Activated CD4-positive, alpha-beta T cell treated with anti-CD3 and anti-CD28 coated beads, Interleukin-2, amount 50 U/mL, for 16 hours (primary cell): ENCODE data around the gene RER1.

Source experiments
- DNase-seq: peaks from one replicate; pipeline ENCODE4 v3.0.0-alpha.2; 2020

Gene RER1

DNA sequence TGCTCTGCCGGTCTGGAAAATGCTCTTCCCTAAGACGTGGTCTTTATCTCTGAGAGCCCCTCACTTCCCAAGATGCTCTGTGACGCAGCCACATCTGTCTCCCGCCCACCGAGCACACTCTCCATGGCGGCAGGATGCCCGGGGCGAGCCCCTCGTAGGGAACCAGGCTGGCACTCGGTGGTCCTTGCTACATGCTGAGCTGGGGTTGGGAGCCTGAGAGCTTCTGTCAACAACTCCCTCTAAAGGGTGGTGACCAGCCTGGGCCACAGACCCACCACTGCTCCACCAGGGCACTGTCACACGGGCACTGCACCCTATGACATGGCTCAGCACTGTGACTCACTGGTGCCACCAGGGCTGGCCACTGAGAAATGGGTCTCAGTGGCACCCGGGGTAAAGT is 18.1 kb downstream of the RER1 start:
- DNase-seq: no peak

DNA sequence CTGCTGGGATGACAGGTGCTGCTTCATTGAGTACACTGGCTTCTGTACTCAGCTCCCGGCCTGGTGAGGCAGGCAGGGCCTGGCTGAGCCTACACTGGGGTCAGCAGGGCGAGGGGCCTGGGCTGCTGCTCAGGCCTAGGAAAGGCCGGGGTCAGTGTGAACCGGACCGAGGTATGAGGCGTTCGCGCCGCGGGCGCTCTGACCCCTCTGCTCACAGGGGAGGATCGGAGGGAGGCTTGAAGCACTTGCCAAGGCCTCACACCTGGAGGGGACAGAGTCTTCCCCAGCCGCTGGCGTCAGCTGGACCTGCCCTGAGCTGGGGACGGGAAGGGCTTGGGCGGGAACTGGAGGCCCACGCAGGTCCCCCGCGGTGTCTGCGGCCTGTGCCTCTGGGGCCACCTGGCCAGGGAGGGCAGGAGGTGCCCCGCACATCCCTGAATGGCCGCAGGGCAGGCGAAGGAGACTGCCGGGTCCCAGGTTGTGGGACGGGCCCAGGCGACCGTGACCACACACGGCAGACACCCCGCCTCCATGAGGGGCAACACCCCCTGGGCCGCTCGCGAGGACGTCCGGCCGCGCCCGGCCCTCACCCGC is 20.3 kb downstream of the RER1 start:
- peak; percentile 30 for DNase-seq

DNA sequence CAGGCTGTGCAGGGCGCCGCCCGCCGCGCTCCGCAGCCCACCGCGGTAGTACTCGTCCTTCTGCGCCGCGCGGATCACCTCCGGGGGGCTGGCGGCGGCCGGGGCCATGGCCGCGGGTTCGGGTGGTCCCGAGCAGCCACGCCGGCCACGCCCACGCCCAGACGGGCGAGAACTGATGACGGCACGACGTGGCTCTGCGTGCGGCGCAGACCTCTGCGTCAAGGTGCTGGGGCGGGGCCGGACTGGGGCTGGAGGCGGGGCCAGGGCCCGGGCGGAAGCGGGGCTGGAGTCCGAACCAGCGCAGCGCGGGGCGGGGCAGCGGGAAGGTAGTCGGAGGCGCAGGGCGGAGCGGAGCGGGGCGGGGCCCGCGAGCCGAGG is 20.7 kb downstream of the RER1 start, which contains the start of gene PEX10:
PEX10 (minus strand) TSS at position 170 of the 378 bp plus-strand sequence; CDS start at position 108, 62 bp downstream.
- peak; percentile 99 for DNase-seq

DNA sequence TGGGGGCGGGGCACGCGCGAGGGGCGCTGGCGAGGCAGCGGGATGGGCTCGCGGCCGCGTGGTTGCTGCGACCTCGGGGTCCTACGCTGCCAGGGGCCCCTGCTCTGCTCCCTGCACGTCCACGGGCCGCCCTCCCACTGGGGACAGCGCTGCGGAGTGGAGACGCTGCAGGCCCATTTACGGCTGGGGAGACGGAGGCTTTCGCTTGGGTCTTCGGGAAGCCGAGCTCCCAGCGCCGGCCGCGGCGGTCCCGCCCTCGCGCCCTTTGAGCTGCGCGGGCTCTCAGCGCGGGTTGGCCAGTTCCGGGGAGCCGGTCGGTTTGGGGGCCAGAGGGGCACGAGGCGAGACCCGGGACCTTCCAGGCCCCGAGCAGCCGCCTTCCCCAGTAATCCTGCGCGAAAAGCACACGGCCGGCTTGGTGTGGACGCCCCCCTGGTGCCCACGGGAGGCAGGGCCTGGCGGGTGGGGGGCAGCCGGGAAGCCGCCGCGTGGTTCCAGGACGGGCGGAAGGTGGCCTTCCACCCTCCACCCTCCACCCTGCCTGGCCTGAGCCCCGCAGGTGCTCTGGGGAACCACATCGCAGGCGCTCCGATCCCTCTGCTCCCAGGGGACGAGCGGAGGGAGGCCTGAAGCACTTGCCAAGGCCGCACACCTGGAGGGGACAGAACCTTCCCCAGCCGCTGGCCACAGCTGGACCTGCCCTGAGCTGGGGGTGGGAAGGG is 21.3 kb downstream of the RER1 start:
- no peak for DNase-seq

DNA sequence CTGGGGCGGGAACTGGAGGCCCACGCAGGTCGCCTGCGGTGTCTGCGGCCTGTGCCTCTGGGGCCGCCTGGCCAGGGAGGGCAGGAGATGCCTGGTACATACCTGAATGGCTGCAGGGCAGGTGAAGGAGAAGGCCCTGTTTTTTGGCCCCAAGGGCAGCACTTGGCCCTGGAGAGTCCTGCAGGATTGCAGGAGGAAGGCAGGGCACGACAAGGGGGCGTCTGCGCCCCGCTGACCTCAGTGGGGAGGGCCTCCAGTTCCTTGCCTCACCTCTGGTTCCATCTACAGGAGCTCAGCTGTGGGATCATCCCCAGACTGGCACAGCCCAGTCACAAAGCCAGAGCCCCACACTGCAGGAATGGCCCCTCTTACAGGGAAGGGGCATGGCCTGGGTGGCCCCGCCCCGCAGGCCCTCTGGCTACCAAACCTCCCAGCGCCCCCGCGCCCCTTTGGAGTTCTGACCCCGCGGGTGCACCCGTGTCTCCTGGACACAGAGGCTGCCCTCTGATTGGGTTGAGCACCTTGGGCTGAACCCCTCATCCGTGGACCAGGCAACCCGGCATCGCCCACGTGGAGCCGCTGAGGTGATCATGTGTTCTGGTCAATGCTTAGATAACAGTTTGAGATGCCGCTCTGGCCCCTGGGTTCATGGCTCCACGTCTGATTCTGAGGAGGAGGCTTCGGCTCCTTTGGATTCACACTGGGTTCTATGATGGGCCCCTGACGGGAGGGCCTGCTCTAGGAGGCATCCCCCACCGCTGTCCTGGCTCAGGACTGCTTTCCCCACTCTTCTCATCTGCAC is 22.1 kb downstream of the RER1 start:
- DNase-seq: peak; percentile 30

DNA sequence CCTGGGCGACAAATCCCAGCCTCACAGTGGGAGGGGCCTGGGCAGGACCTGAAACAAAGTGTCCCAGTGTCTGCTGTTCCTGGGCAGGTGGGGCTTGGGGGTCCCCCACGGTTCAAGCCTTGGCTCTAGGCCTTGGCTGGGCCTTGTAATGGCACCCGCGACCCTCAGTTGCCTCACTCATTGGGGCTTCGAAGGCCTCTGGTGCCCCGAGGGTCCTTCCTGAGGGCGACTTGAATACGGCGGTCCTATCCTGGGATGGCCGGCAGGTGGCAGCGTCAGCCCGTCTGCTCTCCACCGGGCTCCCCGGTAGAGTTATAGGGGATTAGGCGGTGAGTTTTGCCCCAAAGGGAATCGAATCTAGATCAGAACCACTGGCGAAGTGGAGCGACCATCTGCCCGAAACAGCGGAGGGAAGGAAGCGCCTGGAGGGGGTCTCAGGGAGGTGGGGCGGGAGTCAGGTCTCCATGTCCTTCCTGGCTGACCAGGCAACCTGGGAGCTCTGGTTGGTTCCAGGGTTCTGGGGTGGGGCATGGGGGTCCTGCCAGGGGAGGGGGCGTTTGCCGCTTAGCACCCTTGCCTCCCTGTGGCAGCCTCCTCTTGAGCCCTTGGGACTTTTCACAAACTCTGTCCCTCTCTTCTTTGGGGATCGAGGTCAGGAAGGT is 22.8 kb downstream of the RER1 start:
- DNase-seq: peak; percentile 79

DNA sequence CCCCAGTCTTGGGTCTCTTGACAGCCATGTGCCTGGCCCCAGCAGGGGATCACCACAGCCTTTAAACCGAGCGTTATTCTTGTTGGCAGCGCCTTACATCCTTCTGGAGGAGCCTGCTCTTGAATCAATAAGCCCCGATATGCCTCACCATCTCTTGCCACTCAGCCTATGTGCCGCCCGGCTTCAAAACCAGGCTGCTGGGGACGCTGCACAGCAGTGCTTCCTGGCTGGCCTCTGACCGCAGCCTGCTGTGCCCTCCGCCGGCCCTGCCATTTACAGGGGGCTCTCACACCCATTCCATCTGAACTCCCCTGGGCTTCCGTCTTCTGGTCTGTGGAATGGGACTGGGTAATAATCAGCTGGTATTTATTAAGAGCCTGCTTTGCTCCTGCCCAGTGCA is 23.7 kb downstream of the RER1 start:
- DNase-seq: no peak

DNA sequence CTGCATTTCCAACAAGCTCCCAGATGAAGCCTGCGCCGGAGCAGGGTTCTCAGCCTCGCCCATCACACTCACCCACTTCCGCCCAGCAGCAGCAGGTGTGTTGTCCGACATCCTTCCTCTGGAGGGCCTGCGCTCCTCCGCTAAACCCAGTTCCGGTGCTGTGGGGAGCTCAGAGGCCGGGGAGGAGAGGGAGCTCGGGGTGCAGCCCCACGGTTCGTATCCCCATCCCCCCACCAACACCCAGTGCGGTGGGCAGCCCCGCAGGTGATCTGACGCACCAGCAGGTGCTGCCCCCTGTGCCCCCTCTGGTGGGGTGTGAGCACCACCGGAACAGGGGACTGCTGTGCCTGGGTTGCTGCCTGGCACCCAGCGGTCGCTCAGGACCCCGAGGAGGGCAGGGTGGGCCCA is 24.2 kb downstream of the RER1 start:
- peak; percentile 60 for DNase-seq

DNA sequence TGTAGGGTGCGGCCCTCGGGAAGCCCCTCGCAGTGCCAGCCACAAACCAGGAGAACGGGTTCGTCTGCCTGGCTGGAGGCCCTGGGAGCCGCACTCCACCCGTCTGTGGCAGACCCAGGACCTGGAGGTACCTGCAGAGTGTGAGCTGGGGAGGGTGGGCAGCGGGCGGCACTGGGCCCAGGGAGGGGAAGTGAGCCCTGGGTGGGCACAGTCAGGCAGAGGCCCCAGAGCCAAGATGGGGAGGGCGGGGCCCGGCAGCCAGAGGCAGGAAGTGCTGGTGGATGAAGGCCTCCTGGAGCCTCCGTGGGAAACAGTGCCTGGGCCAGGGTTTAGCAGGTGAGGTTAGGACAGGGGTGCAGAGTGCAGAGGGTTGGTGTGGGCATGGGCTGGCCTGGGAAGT is 24.8 kb downstream of the RER1 start:
- DNase-seq: no peak

DNA sequence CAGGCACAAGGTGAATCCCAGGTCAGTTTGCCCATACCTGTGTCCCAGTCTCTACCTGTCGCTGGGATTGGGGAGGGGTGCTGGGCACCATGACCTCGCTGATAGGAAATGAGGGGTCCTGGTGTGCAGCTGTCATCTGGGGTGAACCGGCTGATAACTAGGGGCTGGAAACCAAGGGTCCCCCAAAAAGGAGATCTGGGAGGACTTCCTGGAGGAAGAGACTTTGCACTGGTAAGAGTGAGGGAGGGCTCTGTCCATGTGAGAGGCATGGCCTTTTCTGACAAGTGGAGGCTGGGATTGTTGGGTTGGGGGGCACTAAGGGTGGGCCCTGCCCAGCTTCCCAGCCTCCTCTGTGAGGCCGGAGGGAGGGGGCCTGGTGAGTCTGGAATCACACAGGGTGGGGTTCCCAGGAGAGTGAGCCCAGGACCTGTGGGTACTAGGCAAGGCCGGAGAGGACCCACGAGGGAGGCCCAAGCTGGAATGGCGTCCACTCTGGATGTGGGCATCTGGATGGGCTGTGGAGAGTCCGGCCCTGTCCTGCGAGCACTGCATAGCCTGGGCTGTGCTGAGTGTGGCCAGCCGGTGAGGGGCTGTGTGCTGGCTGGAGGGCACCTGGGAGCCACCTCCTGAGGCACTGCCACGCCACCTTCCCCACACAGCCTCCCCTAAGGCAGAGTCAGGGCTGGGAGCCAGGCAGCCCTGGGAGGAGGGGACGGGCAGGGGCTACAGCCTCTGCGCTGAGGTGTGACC is 25.6 kb downstream of the RER1 start:
- DNase-seq: no peak

DNA sequence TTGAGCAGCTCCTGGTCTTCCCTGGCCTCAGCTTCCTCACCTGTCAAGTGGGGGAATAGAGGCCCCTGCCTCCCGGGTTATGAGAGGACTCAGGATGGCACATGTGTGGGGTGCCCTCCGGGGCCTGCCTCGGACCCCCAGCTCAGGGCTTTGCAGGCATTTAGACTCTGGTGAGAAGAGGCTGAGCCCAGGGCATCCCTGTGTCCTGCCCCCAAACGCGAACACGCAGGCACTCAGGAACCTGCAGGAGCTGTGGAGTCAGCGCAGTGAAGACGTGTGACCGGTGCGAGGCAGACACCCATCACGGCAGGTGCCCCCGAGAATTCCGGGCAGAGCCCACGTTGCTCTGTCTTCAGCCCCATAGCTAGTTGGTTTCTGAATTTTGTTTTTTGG is 26.2 kb downstream of the RER1 start:
- DNase-seq: no peak

DNA sequence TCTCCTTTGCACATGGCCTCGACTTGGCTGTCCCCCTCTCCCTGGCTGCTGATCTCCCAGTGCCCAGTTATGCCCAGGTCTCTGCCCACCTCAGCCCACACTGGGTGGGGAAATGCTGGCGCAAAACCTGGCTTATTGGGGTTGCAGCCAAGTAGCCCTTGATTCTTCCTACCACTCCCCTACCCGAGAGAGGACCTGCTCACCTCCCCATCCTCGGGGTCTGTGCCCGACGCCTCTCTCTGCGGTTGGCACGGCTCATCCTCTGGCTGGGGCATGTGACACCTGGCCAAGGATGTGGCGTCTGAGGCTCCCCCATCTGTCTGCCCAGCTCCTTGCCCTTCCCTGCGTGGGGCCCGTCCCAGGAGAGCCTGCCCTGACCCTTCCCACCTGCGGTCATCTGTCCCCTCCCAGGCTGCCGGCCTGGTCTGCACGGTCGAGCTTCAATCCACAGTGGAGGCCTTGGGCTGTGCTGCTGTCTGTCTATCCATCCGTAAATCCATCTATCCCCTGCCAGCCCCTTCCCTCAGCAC is 27.2 kb downstream of the RER1 start:
- no peak for DNase-seq

DNA sequence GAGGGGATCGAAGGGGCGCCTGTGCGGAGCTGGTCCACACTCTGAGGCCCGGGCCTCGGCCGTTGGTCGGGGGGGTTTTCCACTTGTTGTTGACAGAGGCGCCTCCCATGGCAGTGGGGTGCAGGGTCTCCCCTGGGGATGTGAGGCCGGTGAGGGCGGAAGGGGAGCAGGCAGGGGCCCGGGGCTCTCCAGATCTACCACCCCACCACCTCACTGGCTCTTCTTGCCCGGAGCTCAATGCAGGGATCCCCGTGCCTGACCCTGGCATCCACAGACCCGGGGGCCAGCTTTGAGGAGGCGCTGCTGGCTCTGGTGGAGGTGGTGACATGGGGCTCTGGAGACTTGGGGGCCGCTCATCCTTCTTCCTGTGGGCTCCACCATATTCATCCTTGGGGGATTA is 27.8 kb downstream of the RER1 start:
- DNase-seq: no peak

DNA sequence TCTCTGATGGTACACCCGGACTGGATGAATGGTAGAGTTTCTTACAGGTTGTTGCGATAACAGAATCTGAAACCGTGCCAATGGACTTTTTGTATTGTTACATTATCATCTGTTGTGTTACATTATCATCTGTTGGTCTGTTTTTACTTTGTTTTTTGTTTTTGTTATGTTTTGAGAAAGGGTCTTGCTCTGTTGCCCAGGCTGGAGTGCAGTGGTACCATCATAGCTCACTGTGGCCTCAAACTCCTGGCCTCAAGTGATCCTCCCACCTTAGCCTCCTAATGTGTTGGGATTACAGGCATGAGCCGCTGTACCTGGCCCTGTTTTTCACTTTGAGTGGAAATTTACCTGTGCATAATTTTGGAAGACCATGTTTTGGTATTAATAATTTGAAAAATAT is 30.9 kb downstream of the RER1 start:
- DNase-seq: no peak

DNA sequence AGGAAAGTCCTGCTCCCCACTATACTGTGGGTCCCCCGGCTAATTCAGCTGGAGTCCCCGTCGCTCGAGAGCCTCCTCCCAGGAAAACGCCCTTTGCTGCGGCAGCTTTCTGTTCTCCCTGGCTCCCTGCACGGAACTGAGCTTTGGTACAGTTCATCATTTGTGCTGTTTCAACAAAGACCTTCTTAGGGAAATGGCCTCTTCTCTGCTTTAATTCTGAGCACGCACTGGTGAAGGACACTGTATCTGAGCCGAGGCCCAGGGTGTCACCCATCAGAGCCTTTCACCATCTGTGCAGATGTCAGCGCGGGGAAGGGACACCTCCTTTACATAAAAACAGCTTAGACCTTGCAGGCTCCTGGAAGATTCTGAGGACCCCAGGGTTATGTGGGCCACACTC is 34.3 kb downstream of the RER1 start:
- no peak for DNase-seq

DNA sequence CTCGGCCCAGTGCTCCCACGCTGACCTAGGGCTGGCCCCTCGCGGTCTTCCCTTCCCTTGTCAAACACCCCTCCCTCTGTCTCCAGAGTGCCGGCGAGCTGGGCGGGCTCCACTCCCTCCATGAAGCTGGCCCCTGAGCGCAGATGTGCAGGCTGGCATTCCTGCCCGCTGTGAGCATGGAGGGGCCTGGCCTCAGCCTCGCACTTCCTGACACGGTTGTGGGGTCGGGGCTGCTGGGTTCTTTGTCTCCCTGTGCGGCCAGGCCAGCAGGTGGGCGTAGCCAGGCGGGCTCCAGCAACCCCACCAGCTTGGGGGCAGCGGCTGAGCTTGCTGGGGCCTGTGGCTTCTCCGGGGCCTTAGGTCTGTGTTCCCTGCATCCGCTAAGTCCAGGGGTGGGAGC is 34.9 kb downstream of the RER1 start:
- no peak for DNase-seq

DNA sequence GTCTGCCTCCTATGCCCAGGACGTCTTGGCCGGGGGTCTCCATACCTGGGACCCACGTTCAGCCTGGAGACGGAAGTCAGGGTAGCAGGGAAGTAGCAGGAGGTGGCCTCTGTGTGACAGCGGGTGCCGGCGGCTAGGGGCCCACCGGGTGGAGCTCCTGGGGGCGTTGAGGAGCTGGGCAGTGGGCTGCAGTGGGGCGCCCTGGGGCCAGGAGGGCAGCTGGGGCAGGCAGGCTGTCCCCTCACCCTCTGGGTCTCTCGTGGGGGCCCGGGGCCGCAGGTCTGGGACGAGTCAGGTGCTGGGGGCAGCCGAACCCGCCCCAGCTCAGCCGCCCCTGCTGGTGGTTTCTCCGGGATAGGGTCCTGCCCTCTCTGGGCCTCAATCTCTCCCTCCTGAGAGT is 35.4 kb downstream of the RER1 start:
- DNase-seq: no peak

DNA sequence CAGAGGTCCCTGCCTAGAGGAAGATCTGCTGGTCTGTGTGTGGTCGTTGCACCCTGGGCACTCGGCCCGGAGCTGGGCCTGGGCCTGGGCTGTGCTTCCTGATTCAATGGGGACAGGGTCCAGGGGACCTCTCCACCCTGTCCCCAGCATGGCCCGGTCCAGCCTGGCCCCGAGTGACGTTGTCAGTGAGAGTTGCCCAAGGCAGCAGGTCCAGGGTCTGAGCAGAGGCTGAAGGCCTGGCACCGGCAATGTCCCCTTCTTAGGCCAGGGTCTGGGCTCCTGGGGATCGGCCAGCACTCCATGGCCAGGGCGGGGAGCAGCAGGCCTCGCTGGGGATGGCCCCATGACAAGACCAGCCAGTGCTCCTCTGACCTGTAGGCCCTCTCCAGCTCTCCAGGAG is 36.3 kb downstream of the RER1 start:
- no peak for DNase-seq

DNA sequence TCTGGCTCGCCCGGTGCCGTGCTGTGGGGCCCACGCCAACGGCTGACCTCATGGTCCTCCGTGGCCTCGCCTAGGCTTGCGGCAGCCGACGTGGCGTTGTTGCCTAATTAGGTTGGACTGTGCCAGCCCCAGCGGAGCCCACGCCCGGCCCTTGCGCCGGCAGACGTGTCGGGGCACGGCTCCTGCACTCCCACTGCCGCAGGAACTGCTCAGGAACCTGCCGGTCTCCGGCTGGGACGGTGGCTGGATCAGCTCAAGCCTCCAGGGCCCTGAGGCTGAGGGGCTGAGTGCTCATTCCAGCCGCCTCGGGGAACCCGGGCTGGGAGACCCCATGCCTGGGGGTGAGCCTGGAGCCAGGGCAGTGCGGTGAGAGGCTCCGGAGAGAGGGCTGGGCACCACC is 36.8 kb downstream of the RER1 start:
- no peak for DNase-seq

DNA sequence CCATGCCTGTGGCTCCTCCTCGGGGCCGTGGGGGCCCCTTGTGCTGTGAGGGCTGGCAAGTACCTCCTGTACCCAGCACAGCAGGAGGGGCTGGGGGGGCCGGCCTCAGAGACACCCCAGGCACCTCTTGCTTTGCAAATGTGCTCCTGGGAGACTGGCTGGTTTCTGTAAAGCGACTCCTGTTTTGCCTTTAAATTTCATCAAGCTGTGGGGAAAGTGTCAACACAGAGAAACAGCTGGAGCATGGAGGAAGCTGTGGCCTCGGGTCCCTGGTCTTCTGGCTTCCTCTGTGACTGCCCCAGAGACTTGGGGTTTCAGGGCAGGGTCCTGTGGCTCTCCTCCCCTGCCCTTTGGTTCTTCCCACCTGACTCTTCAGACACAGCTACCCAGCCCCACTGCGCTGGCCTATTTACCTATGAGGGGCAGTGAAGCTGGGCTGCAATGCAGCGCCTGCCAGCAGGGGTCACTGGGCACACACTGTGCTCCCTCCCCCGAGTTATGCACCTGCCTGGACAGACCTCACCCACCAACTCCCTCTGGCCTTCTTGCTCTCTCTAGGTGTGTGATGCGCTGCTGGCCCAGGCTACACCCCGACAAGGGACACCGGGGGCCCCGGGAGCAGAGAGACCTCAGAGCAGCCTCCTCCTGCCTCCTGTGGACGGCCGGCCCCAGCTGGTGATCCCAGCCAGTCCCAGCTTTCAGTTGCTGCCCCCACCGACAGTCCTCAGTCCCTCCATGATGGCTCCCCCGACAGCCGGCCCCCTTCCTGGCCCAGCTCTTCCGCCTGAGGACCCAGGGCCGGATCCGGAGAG is 38.3 kb downstream of the RER1 start:
- DNase-seq: no peak

DNA sequence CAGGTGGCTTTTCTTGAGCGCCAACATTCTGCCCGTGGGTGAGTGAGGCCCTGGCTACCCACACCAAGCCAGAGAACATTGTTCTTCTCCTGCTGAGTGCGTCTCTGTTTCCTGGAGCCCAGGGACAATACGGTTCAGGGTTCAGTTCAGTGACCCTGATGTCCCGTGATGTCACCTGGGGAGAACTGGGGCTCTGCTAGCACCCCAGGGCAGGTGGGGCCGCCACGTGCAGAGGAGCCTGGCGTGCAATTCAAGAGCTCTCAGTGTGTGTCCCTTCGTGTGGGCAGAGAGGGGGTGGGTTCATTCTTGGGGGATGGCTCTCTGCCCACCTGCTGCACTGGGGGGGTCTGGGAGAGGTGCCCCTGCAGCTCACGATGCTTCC is 38.9 kb downstream of the RER1 start:
- DNase-seq: no peak

DNA sequence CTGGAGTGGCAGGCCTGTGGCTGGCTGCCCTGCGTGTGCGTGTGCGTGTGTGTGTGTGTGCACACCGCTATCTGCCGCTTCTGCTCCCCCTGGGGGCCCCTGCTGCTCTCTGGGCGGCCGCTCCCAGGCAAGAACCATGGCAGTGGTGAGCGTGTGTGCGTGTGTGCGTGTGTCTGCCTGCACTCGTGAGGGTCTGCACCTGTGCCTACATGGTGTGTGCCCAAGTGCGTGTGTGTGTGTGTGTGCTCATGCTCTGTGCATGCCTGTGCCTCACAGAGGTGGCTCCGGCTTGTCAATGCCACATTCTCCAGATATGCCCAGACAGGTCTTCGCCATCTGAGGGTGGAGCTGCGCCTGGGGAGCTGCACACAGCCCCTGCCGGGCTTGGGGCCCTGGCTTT is 39.5 kb downstream of the RER1 start:
- DNase-seq: no peak
